Measurements from ENCODE around the gene DNAJC1. TPM values are rescaled to one million over a fixed set of nuclear protein-coding genes. Genes with fewer than 3 reads are reported as not detected.

DNAJC1 gene
- total RNA-seq, 3 donors from 2014 or later = 63.7 to 93.0 (median 92.1) TPM

DNA sequence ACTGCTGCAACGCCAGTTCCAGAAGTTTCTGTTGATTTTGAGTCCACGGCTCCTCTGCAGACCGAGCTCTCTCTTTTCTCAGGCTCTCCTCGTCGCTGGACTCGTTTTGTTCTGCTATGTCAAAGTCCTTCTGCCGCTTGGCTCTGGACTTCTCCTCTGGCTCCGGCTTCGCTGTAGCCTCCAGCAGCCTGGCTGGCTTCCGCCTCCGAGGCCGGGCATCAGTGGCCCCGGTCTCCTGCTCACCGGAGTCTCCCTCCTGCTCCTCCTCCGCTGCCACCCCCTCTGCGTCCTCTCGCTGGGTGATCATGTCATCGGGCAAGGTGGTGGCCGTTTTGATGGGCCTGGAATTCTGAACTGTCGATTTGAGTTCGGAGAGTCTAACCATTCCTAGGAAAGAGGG is 244.3 kb downstream of the DNAJC1 start:
- no peaks in the 10 kb centered on the region for H3K27me3 ChIP-seq
- H3K27ac ChIP-seq = no peak overlapping the region
- H3K9me3 ChIP-seq = no peaks in the 10 kb centered on the region
- no peaks in the 10 kb centered on the region for H3K36me3 ChIP-seq
- no peak overlapping the region for H3K4me3 ChIP-seq
- no peak for DNase-seq (ENCODE audit: low spot score in 2 of 2)
- intact Hi-C loops (cut with DNase I; ENCODE audit: low total_unique reads) = loop anchor here (10.0 kb wide), 1 partner anchor 826 kb away; no protein-coding TSS in a partner anchor
- no peak for TF ChIP-seq POLR2AphosphoS5 (IDR thresholded peaks at IDR 0.05)
- no peak for TF ChIP-seq POLR2A (IDR thresholded peaks at IDR 0.05)
- TF ChIP-seq, protein P1, sequence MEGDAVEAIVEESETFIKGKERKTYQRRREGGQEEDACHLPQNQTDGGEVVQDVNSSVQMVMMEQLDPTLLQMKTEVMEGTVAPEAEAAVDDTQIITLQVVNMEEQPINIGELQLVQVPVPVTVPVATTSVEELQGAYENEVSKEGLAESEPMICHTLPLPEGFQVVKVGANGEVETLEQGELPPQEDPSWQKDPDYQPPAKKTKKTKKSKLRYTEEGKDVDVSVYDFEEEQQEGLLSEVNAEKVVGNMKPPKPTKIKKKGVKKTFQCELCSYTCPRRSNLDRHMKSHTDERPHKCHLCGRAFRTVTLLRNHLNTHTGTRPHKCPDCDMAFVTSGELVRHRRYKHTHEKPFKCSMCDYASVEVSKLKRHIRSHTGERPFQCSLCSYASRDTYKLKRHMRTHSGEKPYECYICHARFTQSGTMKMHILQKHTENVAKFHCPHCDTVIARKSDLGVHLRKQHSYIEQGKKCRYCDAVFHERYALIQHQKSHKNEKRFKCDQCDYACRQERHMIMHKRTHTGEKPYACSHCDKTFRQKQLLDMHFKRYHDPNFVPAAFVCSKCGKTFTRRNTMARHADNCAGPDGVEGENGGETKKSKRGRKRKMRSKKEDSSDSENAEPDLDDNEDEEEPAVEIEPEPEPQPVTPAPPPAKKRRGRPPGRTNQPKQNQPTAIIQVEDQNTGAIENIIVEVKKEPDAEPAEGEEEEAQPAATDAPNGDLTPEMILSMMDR (IDR thresholded peaks at IDR 0.05) = no peak
- H3K4me1 ChIP-seq = no peaks in the 10 kb centered on the region

DNA sequence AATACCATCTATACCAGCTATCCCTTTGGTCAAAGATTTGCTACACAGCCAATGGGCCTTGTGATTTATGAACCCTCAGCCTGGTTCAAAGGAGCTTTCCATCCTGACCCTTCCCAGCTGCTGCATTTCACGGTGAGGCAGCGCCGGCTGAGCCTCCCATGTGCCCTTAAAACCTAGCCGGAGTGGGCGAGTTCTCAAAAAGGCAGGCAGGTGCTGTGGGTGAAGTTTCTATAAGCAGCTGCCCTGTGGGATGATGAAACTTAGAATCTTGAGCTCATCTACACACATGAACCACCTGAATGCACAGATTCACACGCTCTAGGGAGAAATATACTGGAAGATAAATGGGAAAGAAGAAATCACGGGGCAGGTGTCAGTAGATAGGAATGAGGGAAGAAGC is 244.8 kb downstream of the DNAJC1 start:
- TF ChIP-seq POLR2A (IDR thresholded peaks at IDR 0.05) = no peak
- TF ChIP-seq POLR2AphosphoS5 (IDR thresholded peaks at IDR 0.05) = no peak
- TF ChIP-seq, protein P1 (IDR thresholded peaks at IDR 0.05) = no peak
- no peaks in the 10 kb centered on the region for H3K9me3 ChIP-seq
- no peak for DNase-seq (ENCODE audit: low spot score in 2 of 2)
- no peak overlapping the region for H3K4me3 ChIP-seq
- no peaks in the 10 kb centered on the region for H3K36me3 ChIP-seq
- no peak overlapping the region for H3K27ac ChIP-seq
- no peaks in the 10 kb centered on the region for H3K27me3 ChIP-seq
- intact Hi-C loops (cut with DNase I; ENCODE audit: low total_unique reads) = loop anchor here (10.0 kb wide), 1 partner anchor 826 kb away; no protein-coding TSS in a partner anchor
- H3K4me1 ChIP-seq = no peaks in the 10 kb centered on the region

DNA sequence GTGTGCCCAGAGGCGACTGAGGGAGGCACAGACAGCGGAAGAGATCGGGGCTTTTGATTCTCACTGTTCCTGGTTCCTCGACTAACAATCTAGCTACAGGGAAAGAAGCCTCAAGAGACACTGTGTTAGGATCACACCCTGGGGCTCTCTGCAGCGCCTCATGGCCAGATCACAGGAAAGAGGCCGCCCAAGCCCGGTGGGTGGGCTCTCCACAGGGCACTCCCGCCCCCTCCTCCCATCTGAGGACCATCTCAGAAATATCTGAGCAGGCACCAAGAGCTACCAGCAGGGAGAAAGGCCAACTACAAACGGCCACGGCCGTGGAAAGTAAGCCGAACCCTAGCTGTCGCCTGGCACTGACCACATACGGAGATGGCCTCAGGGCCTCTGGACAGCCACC is 245.3 kb downstream of the DNAJC1 start:
- H3K27ac ChIP-seq = no peak overlapping the region
- DNase-seq (ENCODE audit: low spot score in 2 of 2) = no peak
- intact Hi-C loops (cut with DNase I; ENCODE audit: low total_unique reads) = loop anchor here (10.0 kb wide), 1 partner anchor 827 kb away; no protein-coding TSS in a partner anchor
- H3K4me1 ChIP-seq = no peaks in the 10 kb centered on the region
- H3K9me3 ChIP-seq = no peaks in the 10 kb centered on the region
- H3K27me3 ChIP-seq = no peaks in the 10 kb centered on the region
- no peak overlapping the region for H3K4me3 ChIP-seq
- TF ChIP-seq POLR2AphosphoS5 (IDR thresholded peaks at IDR 0.05) = no peak
- TF ChIP-seq, protein P1 (IDR thresholded peaks at IDR 0.05) = no peak
- no peak for TF ChIP-seq POLR2A (IDR thresholded peaks at IDR 0.05)
- H3K36me3 ChIP-seq = no peaks in the 10 kb centered on the region

DNA sequence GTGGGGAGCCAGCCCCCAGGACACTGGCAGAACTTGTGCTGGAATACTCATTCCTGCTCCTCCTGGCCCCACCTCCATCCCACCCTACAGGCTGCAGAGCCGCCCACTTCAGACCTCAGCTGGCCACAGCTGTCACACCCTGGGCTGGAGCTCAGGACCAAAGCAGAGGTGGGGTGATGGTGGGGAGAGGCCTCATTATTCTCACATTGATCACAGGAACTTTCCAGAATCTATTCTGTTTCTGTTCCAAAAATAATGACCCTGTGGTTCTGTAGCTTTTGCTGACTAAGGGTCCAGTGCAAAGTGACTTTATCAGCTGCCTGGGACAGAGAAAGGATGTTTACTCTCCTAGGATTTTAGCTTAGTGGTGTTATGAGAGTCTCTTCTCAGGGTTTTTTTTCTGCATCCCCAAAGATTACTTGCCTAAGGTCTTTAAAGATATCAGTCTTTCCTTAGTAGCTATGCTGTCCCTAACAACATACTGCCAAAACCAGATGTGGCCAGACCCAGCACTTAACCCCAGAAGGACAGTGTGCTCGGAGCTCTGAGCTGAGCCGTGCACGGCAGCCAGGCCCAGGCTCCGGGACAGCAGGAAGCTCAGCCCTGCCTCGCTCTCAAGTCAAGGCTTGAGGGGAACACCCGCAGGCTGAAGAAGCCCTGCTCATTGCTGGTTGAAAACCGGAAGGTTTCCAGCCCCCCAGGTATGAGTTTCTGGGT is 246.2 kb downstream of the DNAJC1 start:
- no peak for TF ChIP-seq POLR2A (IDR thresholded peaks at IDR 0.05)
- TF ChIP-seq, protein P1 (IDR thresholded peaks at IDR 0.05) = no peak
- no peak for TF ChIP-seq POLR2AphosphoS5 (IDR thresholded peaks at IDR 0.05)
- intact Hi-C loops (cut with DNase I; ENCODE audit: low total_unique reads) = loop anchor here (10.0 kb wide), 1 partner anchor 827 kb away; no protein-coding TSS in a partner anchor
- H3K4me1 ChIP-seq = no peaks in the 10 kb centered on the region
- DNase-seq (ENCODE audit: low spot score in 2 of 2) = no peak
- H3K9me3 ChIP-seq = no peaks in the 10 kb centered on the region
- H3K27ac ChIP-seq = no peak overlapping the region
- no peaks in the 10 kb centered on the region for H3K36me3 ChIP-seq
- no peaks in the 10 kb centered on the region for H3K27me3 ChIP-seq
- H3K4me3 ChIP-seq = no peak overlapping the region

DNA sequence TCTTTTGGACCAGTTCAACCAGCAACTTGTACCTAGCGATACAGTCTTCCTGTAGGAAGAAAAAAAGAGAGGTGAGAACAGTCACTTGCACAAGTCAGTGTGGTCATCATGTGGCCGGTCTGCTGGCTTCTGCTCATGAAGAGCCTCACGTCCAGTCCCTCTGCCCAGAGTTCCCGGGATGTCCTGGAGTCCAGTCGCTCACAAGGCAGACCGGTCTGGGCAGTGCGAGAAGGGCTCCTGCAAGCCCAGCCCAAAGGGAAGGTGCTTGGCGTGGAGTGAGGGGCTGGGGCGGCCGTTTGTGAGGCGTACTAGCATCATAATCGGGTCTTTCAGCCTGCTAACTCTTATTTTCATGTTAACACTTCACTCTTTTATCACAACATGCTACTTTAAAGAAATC is 246.8 kb downstream of the DNAJC1 start:
- no peaks in the 10 kb centered on the region for H3K27me3 ChIP-seq
- H3K4me3 ChIP-seq = no peak overlapping the region
- H3K36me3 ChIP-seq = no peaks in the 10 kb centered on the region
- H3K27ac ChIP-seq = no peak overlapping the region
- no peaks in the 10 kb centered on the region for H3K9me3 ChIP-seq
- TF ChIP-seq, protein P1 (IDR thresholded peaks at IDR 0.05) = no peak
- TF ChIP-seq POLR2AphosphoS5 (IDR thresholded peaks at IDR 0.05) = no peak
- TF ChIP-seq POLR2A (IDR thresholded peaks at IDR 0.05) = no peak
- no peak for DNase-seq (ENCODE audit: low spot score in 2 of 2)
- H3K4me1 ChIP-seq = no peaks in the 10 kb centered on the region
- intact Hi-C loops (cut with DNase I; ENCODE audit: low total_unique reads) = loop anchor here (10.0 kb wide), 1 partner anchor 828 kb away; no protein-coding TSS in a partner anchor
